ENCODE results near the gene ENTPD1. TPM values are rescaled to one million over a fixed set of nuclear protein-coding genes. Genes with fewer than 3 reads are reported as not detected.

The ENTPD1 gene
- total RNA-seq, 1 donor, result 7.6 TPM

GRCh38 chr10:95840681-95841080 is 84.7 kb downstream of the ENTPD1 start:
- H3K9me3 ChIP-seq (ENCODE audit: low read depth, low read length), result no peaks in the 10 kb centered on the region
- H3K4me2 ChIP-seq (ENCODE audit: insufficient read depth, low read length), result no peak overlapping the region
- no peaks in the 10 kb centered on the region for H3K27me3 ChIP-seq (ENCODE audit: insufficient read depth, low read length)
- H3K27ac ChIP-seq (ENCODE audit: low read depth, low read length), result no peak overlapping the region
- H3K79me2 ChIP-seq (ENCODE audit: insufficient read depth, low read length), result no peaks in the 10 kb centered on the region
- no peak for DNase-seq (ENCODE audit: insufficient read length, low spot score, missing footprints)
- no peak overlapping the region for H3K4me3 ChIP-seq (ENCODE audit: insufficient read depth, low read length)
- H4K20me1 ChIP-seq (ENCODE audit: insufficient read depth, low read length), result no peaks in the 10 kb centered on the region
- H3K36me3 ChIP-seq (ENCODE audit: insufficient read depth, low read length), result no peaks in the 10 kb centered on the region
- H3K4me1 ChIP-seq (ENCODE audit: insufficient read depth, low read length), result peaks cover 5% of the 10 kb centered on the region
- H2AFZ ChIP-seq (ENCODE audit: low read length), result no peak overlapping the region
- no peak for TF ChIP-seq CTCF (IDR thresholded peaks at IDR 0.05; ENCODE audit: extremely low read depth, low read depth, low read length)

GRCh38 chr10:95841661-95842498 is 85.9 kb downstream of the ENTPD1 start:
- Histone ChIP-seq H2AFZ (ENCODE audit: low read length) (peak overlapping the region; percentile 78), H4K20me1 (ENCODE audit: insufficient read depth, low read length) (no peaks in the 10 kb centered on the region), H3K9me3 (ENCODE audit: low read depth, low read length) (no peaks in the 10 kb centered on the region), H3K79me2 (ENCODE audit: insufficient read depth, low read length) (no peaks in the 10 kb centered on the region), H3K27ac (ENCODE audit: low read depth, low read length) (no peak overlapping the region), H3K27me3 (ENCODE audit: insufficient read depth, low read length) (no peaks in the 10 kb centered on the region), H3K4me2 (ENCODE audit: insufficient read depth, low read length) (peak overlapping the region; percentile 1), H3K4me3 (ENCODE audit: insufficient read depth, low read length) (no peak overlapping the region), H3K36me3 (ENCODE audit: insufficient read depth, low read length) (no peaks in the 10 kb centered on the region), H3K4me1 (ENCODE audit: insufficient read depth, low read length) (peaks cover 5% of the 10 kb centered on the region)
- TF ChIP-seq CTCF (IDR thresholded peaks at IDR 0.05; ENCODE audit: extremely low read depth, low read depth, low read length), result peak; percentile 75
- DNase-seq (ENCODE audit: insufficient read length, low spot score, missing footprints), result peak; percentile 22

- no peaks in the 10 kb centered on the region for H3K27me3 ChIP-seq (ENCODE audit: insufficient read depth, low read length)
- no peak overlapping the region for H3K4me2 ChIP-seq (ENCODE audit: insufficient read depth, low read length)
- H3K9me3 ChIP-seq (ENCODE audit: low read depth, low read length), result no peaks in the 10 kb centered on the region
- no peaks in the 10 kb centered on the region for H3K79me2 ChIP-seq (ENCODE audit: insufficient read depth, low read length)
- H2AFZ ChIP-seq (ENCODE audit: low read length), result no peak overlapping the region
- no peak overlapping the region for H3K4me3 ChIP-seq (ENCODE audit: insufficient read depth, low read length)
- no peak overlapping the region for H3K27ac ChIP-seq (ENCODE audit: low read depth, low read length)
- TF ChIP-seq CTCF (IDR thresholded peaks at IDR 0.05; ENCODE audit: extremely low read depth, low read depth, low read length), result no peak
- H3K36me3 ChIP-seq (ENCODE audit: insufficient read depth, low read length), result no peaks in the 10 kb centered on the region
- no peaks in the 10 kb centered on the region for H4K20me1 ChIP-seq (ENCODE audit: insufficient read depth, low read length)
- DNase-seq (ENCODE audit: insufficient read length, low spot score, missing footprints), result peak; percentile 3
- peaks cover 5% of the 10 kb centered on the region for H3K4me1 ChIP-seq (ENCODE audit: insufficient read depth, low read length)
Measured at GRCh38 chr10:95845411-95845810, 89.4 kb downstream of the ENTPD1 start.

- Histone ChIP-seq H3K27me3 (ENCODE audit: insufficient read depth, low read length) (no peaks in the 10 kb centered on the region), H3K9me3 (ENCODE audit: low read depth, low read length) (no peaks in the 10 kb centered on the region), H3K79me2 (ENCODE audit: insufficient read depth, low read length) (no peaks in the 10 kb centered on the region), H3K4me2 (ENCODE audit: insufficient read depth, low read length) (no peak overlapping the region), H4K20me1 (ENCODE audit: insufficient read depth, low read length) (no peaks in the 10 kb centered on the region), H3K27ac (ENCODE audit: low read depth, low read length) (no peak overlapping the region), H2AFZ (ENCODE audit: low read length) (no peak overlapping the region), H3K4me1 (ENCODE audit: insufficient read depth, low read length) (no peaks in the 10 kb centered on the region), H3K36me3 (ENCODE audit: insufficient read depth, low read length) (no peaks in the 10 kb centered on the region), H3K4me3 (ENCODE audit: insufficient read depth, low read length) (no peak overlapping the region)
- no peak for DNase-seq (ENCODE audit: insufficient read length, low spot score, missing footprints)
- TF ChIP-seq CTCF (IDR thresholded peaks at IDR 0.05; ENCODE audit: extremely low read depth, low read depth, low read length), result no peak
Measured at GRCh38 chr10:95847007-95847406, 91.0 kb downstream of the ENTPD1 start.
